WTC11 (cell line): ENCODE results near the gene SREK1IP1. TPM values are rescaled to one million over a fixed set of nuclear protein-coding genes. Genes with fewer than 3 reads are reported as not detected.

Experiments used
- ATAC-seq: fragments of 200-7000 bp; cut with Tn5 transposase; 2 replicates; pipeline ENCODE4 v1.10.0; 2021; ENCODE audit warnings: mild to moderate bottlenecking, moderate library complexity
- CTCF ChIA-PET: fragments of 300-600 bp; sonication (Branson Sonifier 250); formaldehyde crosslinking; loops from one replicate; lab custom pipeline; 2021; ENCODE audit warnings: antibody characterized with exemption; lab: Charles Lee
- POLR2A ChIA-PET: fragments of 350-600 bp; sonication (Branson Sonifier 250); formaldehyde crosslinking; loops from one replicate; lab custom pipeline; 2021; ENCODE audit warnings: antibody characterized with exemption; lab: Charles Lee
- DNase-seq: peaks from one replicate; pipeline ENCODE4 v3.0.0; 2021; ENCODE audit warnings: low spot score
- H3K27ac Mint-ChIP-seq: 2 replicates; pipeline ENCODE4 v1.8.0; 2021; ENCODE audit warnings: mixed read lengths
- H3K27me3 Mint-ChIP-seq: 2 replicates; pipeline ENCODE4 v1.8.0; 2021; ENCODE audit warnings: low read depth, mild to moderate bottlenecking, moderate library complexity, mixed read lengths
- H3K36me3 Mint-ChIP-seq: 2 replicates; pipeline ENCODE4 v1.8.0; 2021; ENCODE audit warnings: mixed read lengths
- H3K4me1 Mint-ChIP-seq: 2 replicates; pipeline ENCODE4 v1.8.0; 2022; ENCODE audit warnings: mixed read lengths
- H3K4me3 Mint-ChIP-seq: 2 replicates; pipeline ENCODE4 v1.8.0; 2021; ENCODE audit warnings: mild to moderate bottlenecking, moderate library complexity, mixed read lengths
- H3K9me3 Mint-ChIP-seq: 2 replicates; pipeline ENCODE4 v1.8.0; 2021; ENCODE audit warnings: mixed read lengths
- ATF3 ChIP-seq: sonication (generic); formaldehyde crosslinking; conservative IDR thresholded peaks from 2 replicates; pipeline ENCODE4 v1.8.1; 2022; ENCODE audit warnings: mild to moderate bottlenecking, missing genetic modification reagents
- ATF6 ChIP-seq: sonication (generic); formaldehyde crosslinking; IDR thresholded peaks from 2 replicates; pipeline ENCODE4 v1.8.1; 2023; ENCODE audit warnings: mild to moderate bottlenecking, missing genetic modification reagents
- E2F1 ChIP-seq: sonication (generic); formaldehyde crosslinking; IDR thresholded peaks from 2 replicates; pipeline ENCODE4 v1.8.0; 2022; ENCODE audit warnings: mild to moderate bottlenecking, missing genetic modification reagents
- ELF4 ChIP-seq: sonication (generic); formaldehyde crosslinking; IDR thresholded peaks from 2 replicates; pipeline ENCODE4 v1.8.1; 2022; ENCODE audit warnings: low read depth, mild to moderate bottlenecking, moderate library complexity, missing genetic modification reagents
- ERG ChIP-seq: fragments of 250-450 bp; sonication (Bioruptor Pico); IDR thresholded peaks from 2 replicates; pipeline ENCODE4 v1.8.0; 2021; ENCODE audit warnings: mild to moderate bottlenecking
- FOXP1 ChIP-seq: sonication (generic); formaldehyde crosslinking; IDR thresholded peaks from 2 replicates; pipeline ENCODE4 v1.8.0; 2022; ENCODE audit warnings: missing genetic modification reagents, mild to moderate bottlenecking, moderate library complexity, borderline replicate concordance
- GTF2I ChIP-seq: fragments of 250-450 bp; sonication (Bioruptor Pico); conservative IDR thresholded peaks from 2 replicates; pipeline ENCODE4 v1.4.0; 2021; ENCODE audit warnings: mild to moderate bottlenecking
- HMGXB4 ChIP-seq: sonication (generic); formaldehyde crosslinking; IDR thresholded peaks from 2 replicates; pipeline ENCODE4 v1.8.1; 2023; ENCODE audit warnings: mild to moderate bottlenecking, moderate library complexity, missing genetic modification reagents
- NFYB ChIP-seq: sonication (generic); formaldehyde crosslinking; conservative IDR thresholded peaks from 2 replicates; pipeline ENCODE4 v1.8.0; 2022; ENCODE audit warnings: low read depth, missing genetic modification reagents
- NR2C2 ChIP-seq: sonication (generic); formaldehyde crosslinking; IDR thresholded peaks from 2 replicates; pipeline ENCODE4 v1.8.0; 2022; ENCODE audit warnings: mild to moderate bottlenecking, missing genetic modification reagents
- NR3C1 ChIP-seq: sonication (generic); formaldehyde crosslinking; conservative IDR thresholded peaks from 2 replicates; pipeline ENCODE4 v1.8.1; 2023; ENCODE audit warnings: low read depth, mild to moderate bottlenecking, missing genetic modification reagents
- PRDM15 ChIP-seq: sonication (generic); formaldehyde crosslinking; IDR thresholded peaks from 2 replicates; pipeline ENCODE4 v1.8.0; 2022; ENCODE audit warnings: missing genetic modification reagents
- SMAD3 ChIP-seq: sonication (generic); formaldehyde crosslinking; IDR thresholded peaks from 2 replicates; pipeline ENCODE4 v1.8.0; 2022; ENCODE audit warnings: missing genetic modification reagents, mild to moderate bottlenecking, borderline replicate concordance
- SMAD4 ChIP-seq: sonication (generic); formaldehyde crosslinking; IDR thresholded peaks from 2 replicates; pipeline ENCODE4 v1.8.0; 2022; ENCODE audit warnings: mild to moderate bottlenecking, missing genetic modification reagents
- TP53 ChIP-seq: sonication (generic); formaldehyde crosslinking; IDR thresholded peaks from 2 replicates; pipeline ENCODE4 v1.8.1; 2023; ENCODE audit warnings: mild to moderate bottlenecking, missing genetic modification reagents
- USF1 ChIP-seq: sonication (generic); formaldehyde crosslinking; IDR thresholded peaks from 2 replicates; pipeline ENCODE4 v1.8.0; 2022; ENCODE audit warnings: mild to moderate bottlenecking, missing genetic modification reagents
- ZNF425 ChIP-seq: fragments of 250-450 bp; sonication (Bioruptor Pico); conservative IDR thresholded peaks from 2 replicates; pipeline ENCODE4 v1.9.0; 2021; ENCODE audit warnings: mild to moderate bottlenecking
- ZNF671 ChIP-seq: fragments of 250-450 bp; sonication (Bioruptor Pico); IDR thresholded peaks from 2 replicates; pipeline ENCODE4 v1.8.0; 2021; ENCODE audit warnings: mild to moderate bottlenecking
- total RNA-seq: library from RNA; stranded (reverse); gene quantifications from 3 replicates; pipeline ENCODE4 v1.2.3, GENCODE V29; 2021

SREK1IP1 gene
- total RNA-seq, 1 experiment from 2014 or later = 26.2 TPM

GRCh38 chr5:64806537-64806936, 38.0 kb upstream of the SREK1IP1 start:
- TF ChIP-seq ERG (no peak), ZNF671 (no peak), USF1 (CRISPR knock-in tag) (no peak), TP53 (no peak), ATF6 (no peak), ELF4 (no peak), GTF2I (CRISPR knock-in tag) (no peak), SMAD4 (no peak), NR3C1 (CRISPR knock-in tag) (no peak)
- no peaks in the 10 kb centered on the region for H3K36me3 Mint-ChIP-seq
- POLR2A ChIA-PET = no interaction called here
- ATAC-seq (no peak), DNase-seq (no peak)
- H3K27me3 Mint-ChIP-seq = no peaks in the 10 kb centered on the region
- no peak overlapping the region; the same call in 1 of the 2 replicates for H3K27ac Mint-ChIP-seq
- CTCF ChIA-PET = no interaction called here
- H3K4me3 Mint-ChIP-seq = no peak overlapping the region
- no peaks in the 10 kb centered on the region for H3K4me1 Mint-ChIP-seq
- H3K9me3 Mint-ChIP-seq = no peaks in the 10 kb centered on the region

GRCh38 chr5:64800926-64801325, 32.4 kb upstream of the SREK1IP1 start:
- POLR2A ChIA-PET = no interaction called here

GRCh38 chr5:64796301-64796700, 27.8 kb upstream of the SREK1IP1 start:
- Mint-ChIP-seq H3K27ac (no peak overlapping the region), H3K4me3 (no peak overlapping the region), H3K36me3 (peaks cover 16% of the 10 kb centered on the region), H3K4me1 (peaks cover 7% of the 10 kb centered on the region), H3K9me3 (0 out of 2 replicates have a peak, but pooled peaks cover 3% of the 10 kb centered on the region), H3K27me3 (no peaks in the 10 kb centered on the region)
- ATAC-seq (no peak), DNase-seq (no peak)
- CTCF ChIA-PET = no interaction called here
- POLR2A ChIA-PET = no interaction called here
- TF ChIP-seq PRDM15 (CRISPR knock-in tag) (no peak), SMAD3 (CRISPR knock-in tag) (no peak), NFYB (CRISPR knock-in tag) (no peak), NR2C2 (CRISPR knock-in tag) (no peak), ATF3 (CRISPR knock-in tag) (no peak), ZNF425 (no peak), E2F1 (CRISPR knock-in tag) (no peak), FOXP1 (CRISPR knock-in tag) (no peak)

More at GRCh38 chr5:64800926-64801325, 32.4 kb upstream of the SREK1IP1 start:
- ATAC-seq (no peak), DNase-seq (no peak)
- Mint-ChIP-seq H3K36me3 (peaks cover 10% of the 10 kb centered on the region), H3K27ac (no peak overlapping the region), H3K4me3 (no peak overlapping the region), H3K9me3 (0 out of 2 replicates have a peak, but pooled peaks cover 3% of the 10 kb centered on the region), H3K4me1 (peaks cover 7% of the 10 kb centered on the region), H3K27me3 (no peaks in the 10 kb centered on the region)
- CTCF ChIA-PET = no interaction called here
- no peak for TF ChIP-seq HMGXB4 (CRISPR knock-in tag)
